ENCODE results near the gene POLR3B.

Gene POLR3B

DNA sequence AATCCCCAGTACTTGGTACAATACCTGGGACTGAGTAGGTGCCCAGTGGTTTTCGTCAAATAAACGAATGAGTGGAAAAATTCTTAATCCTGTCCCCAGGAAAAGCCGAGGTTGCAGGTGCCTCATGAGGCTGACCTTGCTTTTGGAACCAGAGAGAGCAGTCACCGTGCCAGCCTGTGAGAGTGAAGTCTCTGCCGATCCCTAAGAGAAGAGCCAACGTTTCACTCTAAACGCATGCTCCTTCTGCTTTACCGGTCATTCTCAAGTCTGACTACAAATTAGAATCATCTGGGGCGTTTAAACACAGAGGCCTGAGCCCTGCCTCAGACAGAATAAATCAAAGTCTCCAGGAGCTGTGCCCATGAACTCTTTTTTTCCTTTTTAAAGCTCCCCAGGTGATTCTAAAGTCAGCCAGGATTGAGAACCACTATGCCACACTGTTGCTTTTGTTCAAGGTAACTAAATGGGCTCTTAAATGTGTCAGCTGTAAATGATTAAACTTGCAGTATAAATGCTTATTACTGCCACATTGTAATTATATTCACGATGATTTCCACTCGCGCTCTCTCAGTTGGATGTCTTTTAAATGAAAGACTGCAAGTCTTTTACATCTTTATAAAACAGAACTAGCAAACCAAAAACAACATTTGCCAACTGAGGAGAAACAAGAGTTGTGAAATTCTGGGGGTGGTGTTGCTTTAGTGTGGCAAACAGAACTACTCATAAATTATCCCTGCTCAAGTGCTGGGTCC is 28.1 kb upstream of the POLR3B start:
- FAIRE-seq, result no peak
- DNase-seq (ENCODE audit: insufficient read length, low spot score), result no peak
- no peak for TF ChIP-seq POLR2A (IDR thresholded peaks at IDR 0.05; ENCODE audit: low read depth, low read length)

DNA sequence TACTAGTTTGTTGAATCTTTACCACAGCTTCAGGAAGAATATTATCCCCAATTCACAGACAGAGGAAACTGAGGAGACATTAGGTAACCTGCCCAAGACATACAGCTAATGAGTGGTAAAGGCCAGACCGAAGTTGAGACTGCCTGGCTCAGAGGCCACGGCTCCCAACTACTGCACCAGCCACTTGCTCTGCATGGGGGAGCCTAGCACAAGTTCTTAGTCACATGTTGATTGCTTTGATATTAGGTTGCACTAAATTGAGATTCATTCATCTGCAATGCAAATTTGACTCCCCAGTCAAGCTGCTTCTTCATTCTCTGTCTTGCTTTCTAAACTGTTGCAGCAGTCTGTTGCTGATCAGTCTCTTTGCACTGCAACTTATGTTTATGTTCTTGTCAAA is 25.9 kb upstream of the POLR3B start:
- TF ChIP-seq POLR2A (IDR thresholded peaks at IDR 0.05; ENCODE audit: low read depth, low read length), result no peak
- DNase-seq (ENCODE audit: insufficient read length, low spot score), result no peak
- FAIRE-seq, result no peak

DNA sequence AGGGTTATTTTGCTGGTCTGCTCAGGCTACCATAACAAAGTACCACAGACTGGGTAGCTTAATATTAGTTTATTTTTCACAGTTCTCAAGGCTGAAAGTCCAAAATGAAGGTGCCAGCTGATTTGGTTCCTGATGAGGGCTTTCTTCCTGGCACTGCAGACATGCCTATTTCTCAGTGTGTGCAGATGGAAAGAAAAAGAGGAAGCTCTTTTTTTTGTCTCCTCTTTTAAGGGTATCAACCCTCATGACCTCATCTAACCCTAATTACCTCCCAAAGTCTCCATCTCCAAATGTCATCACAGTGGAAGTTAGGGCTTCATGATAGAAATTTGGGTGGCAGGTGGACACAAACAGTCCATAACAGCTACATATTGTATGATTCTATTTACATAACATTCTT is 25.0 kb upstream of the POLR3B start:
- FAIRE-seq (no peak), DNase-seq (ENCODE audit: insufficient read length, low spot score) (no peak)
- TF ChIP-seq POLR2A (IDR thresholded peaks at IDR 0.05; ENCODE audit: low read depth, low read length), result no peak

DNA sequence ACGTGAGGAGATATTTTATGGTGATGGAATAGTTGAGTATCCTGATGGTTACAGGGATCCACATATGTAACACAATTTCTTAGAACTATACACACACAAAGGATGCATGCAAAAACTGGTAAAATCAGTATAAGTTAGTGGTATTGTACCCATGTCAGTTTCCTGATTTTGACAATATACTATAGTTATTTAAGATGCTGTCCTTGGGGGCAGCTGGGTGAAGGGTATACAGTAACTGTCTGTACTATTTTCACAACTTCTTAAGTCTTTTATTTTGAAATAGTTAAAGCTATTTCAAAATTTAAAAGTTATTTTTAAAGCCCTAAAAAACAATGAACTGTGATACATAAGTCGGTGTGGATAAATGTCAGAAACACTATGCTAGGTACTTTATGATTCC is 24.5 kb upstream of the POLR3B start:
- no peak for DNase-seq (ENCODE audit: insufficient read length, low spot score)
- TF ChIP-seq POLR2A (IDR thresholded peaks at IDR 0.05; ENCODE audit: low read depth, low read length), result no peak
- FAIRE-seq, result no peak

DNA sequence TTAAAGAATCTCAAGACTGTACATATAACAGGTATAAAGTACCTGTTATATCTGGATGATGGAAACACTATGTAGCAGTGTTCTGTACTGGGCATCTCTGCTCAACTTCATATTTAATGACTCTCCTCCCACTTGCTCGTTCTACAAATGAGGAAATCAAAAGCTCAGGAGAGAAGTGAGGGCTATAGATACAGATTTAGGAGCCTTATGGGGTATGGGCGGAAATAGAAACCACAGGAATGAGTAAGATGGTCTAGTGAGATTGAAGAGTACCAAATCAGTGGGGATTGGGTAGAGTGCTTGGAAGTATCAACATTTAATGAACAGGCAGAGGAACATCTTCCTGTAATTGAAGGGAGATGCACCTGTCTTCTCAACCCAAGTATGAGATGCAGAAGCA is 23.8 kb upstream of the POLR3B start:
- DNase-seq (ENCODE audit: insufficient read length, low spot score), result no peak
- FAIRE-seq, result no peak
- TF ChIP-seq POLR2A (IDR thresholded peaks at IDR 0.05; ENCODE audit: low read depth, low read length), result no peak

DNA sequence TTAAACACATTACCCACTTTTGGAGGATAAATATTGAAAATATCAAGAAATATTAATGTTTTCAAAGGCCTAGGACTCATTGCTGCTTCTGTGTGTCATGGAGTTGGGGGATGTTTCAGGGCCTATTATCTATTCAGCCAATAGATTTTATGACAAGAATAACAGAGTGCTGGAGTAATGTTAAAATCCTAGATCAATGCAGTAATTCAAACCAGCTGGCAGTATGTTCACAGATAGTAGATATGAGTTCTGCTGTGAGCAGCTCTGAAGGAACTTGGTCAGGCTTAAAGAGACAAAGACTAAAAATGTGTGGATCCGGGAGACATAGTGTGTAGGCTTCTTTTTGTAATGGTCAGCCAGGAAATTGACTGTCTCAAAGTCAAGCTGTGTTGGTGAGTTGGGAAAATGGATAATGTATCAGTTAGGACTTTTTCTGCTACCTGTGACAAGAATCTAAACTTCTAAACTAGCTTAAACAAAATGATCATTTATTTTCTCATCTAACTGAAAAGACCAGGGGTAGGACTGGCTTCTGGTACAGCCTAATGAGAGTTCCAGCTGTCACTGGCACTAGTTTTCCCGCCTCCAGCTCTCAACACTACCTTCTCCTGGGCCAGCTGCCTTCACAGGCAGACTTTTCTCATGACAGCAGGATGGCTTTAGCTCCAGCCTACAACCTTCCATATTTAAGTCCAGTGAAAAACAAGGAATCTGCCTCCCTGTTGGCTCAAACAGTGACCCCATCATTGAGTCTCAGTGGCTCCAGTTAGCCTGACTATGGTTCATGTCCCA is 16.3 kb upstream of the POLR3B start:
- FAIRE-seq (no peak), DNase-seq (ENCODE audit: insufficient read length, low spot score) (no peak)
- TF ChIP-seq POLR2A (IDR thresholded peaks at IDR 0.05; ENCODE audit: low read depth, low read length), result no peak

DNA sequence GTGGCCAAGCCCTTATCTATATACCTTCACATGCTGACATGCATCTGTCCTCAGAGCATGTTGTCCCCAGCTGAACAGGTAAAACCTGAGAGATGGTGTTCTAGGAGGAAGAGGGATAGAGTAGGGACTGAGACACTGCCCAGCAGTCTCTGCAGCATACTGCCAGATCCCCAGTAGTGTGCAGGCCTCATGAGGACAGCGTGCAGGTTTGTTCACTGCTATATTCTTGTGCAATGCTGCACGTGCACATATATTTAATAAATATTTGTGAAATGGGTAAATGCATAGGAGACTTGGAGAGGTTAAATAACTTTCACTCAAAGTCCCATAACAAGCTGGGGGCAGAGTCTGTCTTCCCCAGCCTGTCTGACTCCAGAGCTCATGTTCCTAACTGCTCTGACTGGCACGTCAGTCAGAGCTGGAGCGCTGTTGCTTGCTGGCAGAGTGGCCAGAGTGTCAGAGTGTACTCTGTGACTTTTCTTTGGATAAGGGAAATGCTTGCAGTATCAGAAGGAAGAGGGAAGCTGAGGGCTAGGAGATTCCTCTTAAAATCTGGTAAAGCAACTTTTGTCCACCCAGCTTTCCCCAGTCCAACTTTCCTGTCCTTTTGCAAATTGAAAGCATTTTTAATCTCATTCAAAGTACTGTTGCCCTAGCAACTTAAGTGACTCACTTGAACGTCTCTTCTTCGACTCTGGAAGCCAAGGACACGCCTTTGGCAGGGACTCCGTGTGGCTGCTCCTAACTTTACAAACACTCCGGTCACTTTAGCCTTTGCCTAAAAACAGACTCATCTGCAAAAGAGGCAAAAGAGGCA is 14.9 kb upstream of the POLR3B start:
- FAIRE-seq, result peak; percentile 76
- no peak for TF ChIP-seq POLR2A (IDR thresholded peaks at IDR 0.05; ENCODE audit: low read depth, low read length)
- DNase-seq (ENCODE audit: insufficient read length, low spot score), result peak; percentile 29

DNA sequence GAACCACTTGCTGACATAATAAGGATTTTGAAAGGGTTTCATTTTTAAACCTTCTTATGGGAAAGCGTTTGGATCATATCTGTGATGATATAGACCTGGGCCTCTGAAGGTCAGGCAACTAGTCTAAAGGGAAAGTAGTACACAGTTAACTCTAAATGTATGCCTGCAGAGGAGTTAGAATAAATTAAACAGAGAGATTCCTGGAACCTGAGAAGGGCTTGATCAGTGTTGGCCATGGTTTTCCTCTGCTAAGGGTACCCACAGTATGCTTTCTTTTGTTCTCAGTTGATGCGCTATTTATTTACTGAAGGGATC is 14.4 kb upstream of the POLR3B start:
- TF ChIP-seq POLR2A (IDR thresholded peaks at IDR 0.05; ENCODE audit: low read depth, low read length), result no peak
- DNase-seq (ENCODE audit: insufficient read length, low spot score) (no peak), FAIRE-seq (no peak)

DNA sequence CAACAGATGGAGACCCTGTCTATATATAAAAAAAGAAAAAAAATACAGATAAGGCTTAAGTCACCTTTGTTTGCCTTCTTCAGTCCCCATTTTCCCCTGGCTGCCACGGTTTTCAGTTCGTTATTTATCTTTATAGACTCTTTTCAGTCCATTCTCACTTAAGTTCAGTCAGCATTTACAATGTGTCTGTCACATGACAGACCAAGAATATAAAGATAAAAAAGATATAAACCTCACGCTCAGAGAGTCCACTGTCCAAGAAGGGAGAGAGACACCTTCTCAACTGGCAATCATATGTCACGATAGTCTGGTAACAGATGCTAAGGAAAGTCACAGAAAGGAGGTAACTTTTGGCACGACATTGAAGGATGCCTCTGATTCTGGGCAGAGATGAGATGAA is 13.4 kb upstream of the POLR3B start:
- TF ChIP-seq POLR2A (IDR thresholded peaks at IDR 0.05; ENCODE audit: low read depth, low read length), result no peak
- FAIRE-seq (no peak), DNase-seq (ENCODE audit: insufficient read length, low spot score) (no peak)

DNA sequence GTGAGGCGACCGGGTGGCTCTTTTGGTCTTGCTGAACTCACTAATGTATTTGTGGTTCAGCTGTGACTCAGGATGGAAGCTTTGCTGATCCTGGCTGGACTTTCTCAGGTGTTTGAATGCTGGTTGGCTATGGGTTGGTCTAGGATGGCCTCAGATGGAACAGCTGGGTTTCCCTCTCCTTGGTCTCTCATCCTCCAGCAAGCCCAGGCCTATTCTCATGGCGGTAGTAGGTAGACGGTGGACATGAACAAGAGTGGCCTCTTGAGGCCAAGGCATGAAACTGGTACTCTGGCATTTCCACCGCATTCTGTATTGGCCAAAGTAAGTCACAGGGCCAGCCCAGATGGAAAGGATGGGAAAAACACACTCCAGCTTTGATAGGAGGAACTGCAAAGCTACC is 11.8 kb upstream of the POLR3B start:
- FAIRE-seq, result no peak
- TF ChIP-seq POLR2A (IDR thresholded peaks at IDR 0.05; ENCODE audit: low read depth, low read length), result no peak

DNA sequence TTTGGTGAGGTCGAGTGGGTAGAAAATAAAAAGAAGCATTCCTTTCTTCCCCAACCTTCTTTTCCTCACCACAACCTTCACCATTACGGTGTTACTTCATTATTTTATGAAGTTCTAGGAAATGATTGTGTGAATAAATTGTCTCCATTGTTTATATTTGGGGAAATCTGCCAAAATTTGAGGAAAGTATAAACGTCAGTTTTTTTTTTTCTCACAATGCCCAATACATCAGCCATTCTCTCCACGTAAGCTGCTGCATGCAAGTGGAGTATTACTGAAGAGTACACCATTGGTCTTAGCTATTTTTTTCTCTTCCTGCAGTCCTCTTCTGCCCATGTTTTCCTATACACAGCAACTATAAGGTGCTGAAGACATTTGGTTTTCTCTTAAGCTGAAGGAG is 9.1 kb upstream of the POLR3B start:
- no peak for FAIRE-seq
- TF ChIP-seq POLR2A (IDR thresholded peaks at IDR 0.05; ENCODE audit: low read depth, low read length), result no peak

More for the DNA sequence above, 11.8 kb upstream of the POLR3B start:
- DNase-seq (ENCODE audit: insufficient read length, low spot score), result no peak

DNA sequence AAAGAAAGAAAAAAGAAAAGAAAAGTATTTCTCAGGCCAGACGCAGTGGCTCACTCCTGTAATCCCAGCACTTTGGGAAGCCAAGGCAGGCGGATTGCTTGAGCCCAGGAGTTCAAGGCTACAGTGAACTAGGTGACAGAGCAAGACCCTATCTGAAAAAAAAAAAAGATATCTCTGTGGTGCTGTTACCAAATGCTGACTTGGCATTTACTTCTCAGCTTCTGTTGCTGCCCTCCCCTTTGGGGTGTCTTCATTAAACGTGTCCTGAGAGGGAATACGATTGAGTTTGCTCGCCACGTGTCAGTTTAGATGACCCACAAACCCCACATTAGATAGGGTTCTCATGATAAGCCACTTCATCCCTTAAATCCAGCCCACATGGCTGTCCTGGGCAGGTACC is 4.4 kb upstream of the POLR3B start:
- no peak for TF ChIP-seq POLR2A (IDR thresholded peaks at IDR 0.05; ENCODE audit: low read depth, low read length)
- DNase-seq (ENCODE audit: insufficient read length, low spot score) (no peak), FAIRE-seq (no peak)

More for the DNA sequence above, 9.1 kb upstream of the POLR3B start:
- no peak for DNase-seq (ENCODE audit: insufficient read length, low spot score)

DNA sequence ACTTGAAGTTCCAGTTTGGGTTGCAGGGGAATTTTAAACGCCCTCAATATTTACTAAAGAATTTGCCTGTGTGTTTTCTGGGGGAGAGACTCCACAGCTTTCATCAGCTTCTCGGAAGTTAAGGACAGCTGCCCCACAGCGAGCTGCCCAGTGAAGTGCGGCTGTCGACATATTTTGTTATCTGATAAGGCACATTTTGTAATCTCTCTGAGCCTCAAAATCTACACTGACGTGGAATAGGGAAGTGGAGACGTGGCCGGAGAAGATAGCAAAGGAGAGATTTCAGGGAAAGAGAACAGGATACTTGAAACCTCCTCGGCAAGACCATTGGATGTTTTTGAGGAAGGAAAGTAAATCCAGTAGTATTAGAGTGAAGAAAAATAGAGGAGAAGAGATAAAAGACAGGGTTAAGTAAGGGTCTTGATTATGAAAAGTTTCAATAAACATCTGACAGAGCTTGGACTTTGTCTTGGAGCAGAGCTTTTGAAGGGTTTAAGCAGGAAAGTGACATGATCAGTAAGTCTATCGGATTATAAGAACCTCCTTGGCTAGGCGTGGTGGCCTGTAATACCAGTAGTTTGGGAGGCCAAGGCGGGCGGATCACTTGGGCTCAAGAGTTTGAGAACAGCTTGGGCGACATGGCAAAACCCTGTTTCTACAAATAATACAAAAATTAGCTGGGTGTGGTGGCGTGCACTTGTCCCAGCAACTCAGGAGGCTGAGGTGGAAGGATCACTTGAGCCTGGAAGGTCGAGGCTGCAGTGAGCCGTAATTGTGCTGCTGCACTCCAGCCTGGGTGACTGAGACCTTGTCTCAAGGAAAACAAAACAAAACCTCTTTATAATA is 1.1 kb downstream of the POLR3B start:
- DNase-seq (ENCODE audit: insufficient read length, low spot score) (no peak), FAIRE-seq (no peak)
- no peak for TF ChIP-seq POLR2A (IDR thresholded peaks at IDR 0.05; ENCODE audit: low read depth, low read length)
